ENCODE results near the gene EFNA2. TPM values are rescaled to one million over a fixed set of nuclear protein-coding genes. Genes with fewer than 3 reads are reported as not detected.

The EFNA2 gene
- polyA plus RNA-seq, 1 donor (not counting 4 experiments of a cell fraction or from before 2014, with no cell fraction given) = not detected

GRCh38 chr19:1283917-1284292, 1.8 kb upstream of the EFNA2 start:
- TF ChIP-seq CTCF (optimal IDR thresholded peaks at IDR 0.05 in 1 of 3, IDR thresholded peaks at IDR 0.05 in 1 of 3, conservative IDR thresholded peaks at IDR 0.05 in 1 of 3; ENCODE audit: extremely low read depth in 1 of 3, insufficient read depth in 2 of 3, low read length in 3 of 3) (no peak), EZH2 (IDR thresholded peaks at IDR 0.05; ENCODE audit: low read length) (no peak)
- H3K27me3 ChIP-seq (ENCODE audit: control insufficient read depth, extremely low read depth, insufficient read depth, low read length) = peaks cover 55% of the 10 kb centered on the region
- FAIRE-seq = no peak
- no peak for DNase-seq (ENCODE audit: low read depth, low spot score)
- dilution Hi-C loops (cut with MboI; ENCODE audit: extremely low pct_ligation_motif_present, low sequenced_read_pairs) = no loop called here
- no peak overlapping the region for H3K27ac ChIP-seq (ENCODE audit: control insufficient read depth, insufficient read depth, low read length)
- no peak overlapping the region for H3K4me3 ChIP-seq (ENCODE audit: control insufficient read depth in 2 of 3, extremely low read depth in 1 of 3, insufficient read depth in 2 of 3, low read depth in 1 of 3, low read length in 3 of 3)
- H3K9ac ChIP-seq (ENCODE audit: control insufficient read depth, extremely low read depth, insufficient read depth, low read length) = no peak overlapping the region
- no peak overlapping the region for H3K4me2 ChIP-seq (ENCODE audit: control insufficient read depth, extremely low read depth, insufficient read depth, low read depth, low read length)
- H3K36me3 ChIP-seq (ENCODE audit: control insufficient read depth in 2 of 2, extremely low read depth in 1 of 2, insufficient read depth in 2 of 2, low read length in 2 of 2) = peaks cover 7 to 13% of the 10 kb centered on the region in 2 experiments
- H3K9me3 ChIP-seq (ENCODE audit: control insufficient read depth, low read depth, low read length) = no peaks in the 10 kb centered on the region
- H3K4me1 ChIP-seq (ENCODE audit: control insufficient read depth, extremely low read depth, insufficient read depth, low read length) = no peaks in the 10 kb centered on the region
- no peaks in the 10 kb centered on the region for H3K79me2 ChIP-seq (ENCODE audit: control insufficient read depth, insufficient read depth, low read length)
- H2AFZ ChIP-seq (ENCODE audit: control insufficient read depth, low read length) = no peak overlapping the region
- H3K9me1 ChIP-seq (ENCODE audit: control insufficient read depth, extremely low read depth, insufficient read depth, low read length) = no peaks in the 10 kb centered on the region
- H4K20me1 ChIP-seq (ENCODE audit: control insufficient read depth, extremely low read depth, insufficient read depth, low read length) = peaks cover 14% of the 10 kb centered on the region

- H4K20me1 ChIP-seq (ENCODE audit: control insufficient read depth, extremely low read depth, insufficient read depth, low read length) = peaks cover 12% of the 10 kb centered on the region
- H3K9me1 ChIP-seq (ENCODE audit: control insufficient read depth, extremely low read depth, insufficient read depth, low read length) = no peaks in the 10 kb centered on the region
- H2AFZ ChIP-seq (ENCODE audit: control insufficient read depth, low read length) = no peak overlapping the region
- peaks cover 4 to 7% of the 10 kb centered on the region in 2 experiments for H3K36me3 ChIP-seq (ENCODE audit: control insufficient read depth in 2 of 2, extremely low read depth in 1 of 2, insufficient read depth in 2 of 2, low read length in 2 of 2)
- dilution Hi-C loops (cut with MboI; ENCODE audit: extremely low pct_ligation_motif_present, low sequenced_read_pairs) = no loop called here
- no peak for TF ChIP-seq EZH2 (IDR thresholded peaks at IDR 0.05; ENCODE audit: low read length)
- no peak for TF ChIP-seq CTCF (optimal IDR thresholded peaks at IDR 0.05 in 1 of 3, IDR thresholded peaks at IDR 0.05 in 1 of 3, conservative IDR thresholded peaks at IDR 0.05 in 1 of 3; ENCODE audit: extremely low read depth in 1 of 3, insufficient read depth in 2 of 3, low read length in 3 of 3)
- peaks cover 61% of the 10 kb centered on the region for H3K27me3 ChIP-seq (ENCODE audit: control insufficient read depth, extremely low read depth, insufficient read depth, low read length)
- no peak overlapping the region for H3K4me2 ChIP-seq (ENCODE audit: control insufficient read depth, extremely low read depth, insufficient read depth, low read depth, low read length)
- DNase-seq (ENCODE audit: low read depth, low spot score) (no peak), FAIRE-seq (no peak)
- no peak overlapping the region for H3K4me3 ChIP-seq (ENCODE audit: control insufficient read depth in 2 of 3, extremely low read depth in 1 of 3, insufficient read depth in 2 of 3, low read depth in 1 of 3, low read length in 3 of 3)
- no peaks in the 10 kb centered on the region for H3K9me3 ChIP-seq (ENCODE audit: control insufficient read depth, low read depth, low read length)
- H3K79me2 ChIP-seq (ENCODE audit: control insufficient read depth, insufficient read depth, low read length) = no peaks in the 10 kb centered on the region
- H3K27ac ChIP-seq (ENCODE audit: control insufficient read depth, insufficient read depth, low read length) = no peak overlapping the region
- H3K9ac ChIP-seq (ENCODE audit: control insufficient read depth, extremely low read depth, insufficient read depth, low read length) = no peak overlapping the region
- no peaks in the 10 kb centered on the region for H3K4me1 ChIP-seq (ENCODE audit: control insufficient read depth, extremely low read depth, insufficient read depth, low read length)
Measured at GRCh38 chr19:1284293-1284978, 1.2 kb upstream of the EFNA2 start.
